Ramos (cell line): ENCODE data around the gene CDH23.

Source experiments
- in situ Hi-C: fragments of 300-500 bp; cut with MboI; formaldehyde crosslinking; loops from one replicate; pipeline ENCODE4 v1.14.3; 2022; ENCODE audit warnings: low sequenced_read_pairs; ENCODE audit not compliant: unreplicated experiment

Gene CDH23

DNA sequence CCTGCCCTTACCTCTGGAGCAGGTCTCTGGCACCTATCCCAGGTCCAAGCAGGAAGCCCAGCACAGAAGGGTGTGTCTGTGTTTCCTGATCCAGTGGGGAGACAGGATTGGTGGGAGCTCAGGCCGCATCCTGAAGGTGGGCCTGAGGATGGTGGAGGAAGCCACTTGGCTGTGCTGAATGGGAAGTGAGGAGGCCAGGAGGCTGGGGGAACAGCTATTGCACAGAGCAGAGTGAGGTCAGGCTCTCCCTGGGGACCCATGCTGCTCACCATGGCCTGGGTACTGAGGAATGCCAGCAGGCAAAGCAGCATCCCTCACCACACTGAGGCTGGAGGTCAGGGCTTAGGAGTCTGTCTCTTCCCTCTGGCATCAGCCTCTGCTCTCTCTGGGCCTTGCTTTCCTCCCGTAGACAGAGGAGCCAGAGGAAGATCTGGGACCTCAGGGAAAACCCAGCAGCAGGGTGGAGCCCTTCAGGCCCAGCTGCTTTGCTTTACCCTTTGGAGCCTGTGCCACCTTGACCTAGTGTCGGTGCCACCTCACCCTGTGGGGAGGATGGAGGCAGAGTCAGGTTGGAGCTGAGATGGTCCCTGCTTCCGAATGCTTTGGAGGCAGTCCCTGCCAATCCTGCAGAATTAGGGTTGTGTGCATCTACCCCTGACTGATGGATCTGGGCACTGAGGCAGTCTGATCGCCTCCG is 39.0 kb downstream of the CDH23 start:
- in situ Hi-C loops, result no loop called here

- in situ Hi-C loops, result no loop called here
These were observed 39.8 kb downstream of the CDH23 start for GRCh38 chr10:71436268-71437125.

DNA sequence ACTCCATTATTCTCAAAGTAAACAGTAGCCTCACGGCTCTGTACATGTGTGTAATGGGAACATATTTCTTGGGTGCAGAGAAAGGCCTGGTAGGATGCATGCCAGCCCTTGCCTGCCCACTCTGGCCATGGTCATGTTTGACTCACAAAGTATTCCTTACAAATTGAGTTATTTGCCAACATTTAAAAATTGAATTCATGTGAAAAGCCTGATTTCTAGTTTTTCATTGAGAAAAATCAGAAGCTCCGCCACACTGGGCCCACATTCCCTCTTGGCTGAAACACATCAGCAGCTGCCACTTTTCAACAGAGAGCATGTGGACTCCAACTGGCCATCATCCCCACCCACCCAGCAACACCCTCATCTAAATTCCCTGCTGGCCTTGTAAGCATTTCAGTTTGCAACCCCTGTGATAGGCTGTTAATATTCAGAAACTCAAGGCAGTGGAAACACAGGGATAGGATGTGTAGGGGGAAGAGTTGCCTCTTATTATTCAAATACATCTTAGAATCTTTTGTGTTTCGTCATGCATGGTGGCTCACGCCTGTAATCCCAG is 40.9 kb downstream of the CDH23 start:
- in situ Hi-C loops, result no loop called here

DNA sequence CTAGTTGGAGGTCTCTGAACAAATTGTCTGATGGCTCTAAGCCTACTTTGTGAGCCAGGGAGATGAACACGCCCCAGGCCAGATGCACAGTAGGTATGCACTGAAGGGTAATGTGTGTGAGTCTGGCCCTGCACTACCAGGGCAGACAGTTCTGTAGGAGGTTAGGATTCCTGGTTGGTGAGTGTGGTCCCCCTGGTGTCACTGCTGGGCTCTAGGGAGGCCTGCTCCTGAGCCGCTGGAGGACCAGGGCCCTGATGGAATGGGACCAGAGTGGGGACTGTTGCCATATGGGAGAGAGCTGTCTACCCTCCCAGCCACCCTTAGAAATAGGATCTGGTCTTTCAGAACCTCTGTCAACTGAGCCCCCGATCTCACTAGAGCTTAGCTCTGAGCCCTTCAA is 42.0 kb downstream of the CDH23 start:
- in situ Hi-C loops, result no loop called here

DNA sequence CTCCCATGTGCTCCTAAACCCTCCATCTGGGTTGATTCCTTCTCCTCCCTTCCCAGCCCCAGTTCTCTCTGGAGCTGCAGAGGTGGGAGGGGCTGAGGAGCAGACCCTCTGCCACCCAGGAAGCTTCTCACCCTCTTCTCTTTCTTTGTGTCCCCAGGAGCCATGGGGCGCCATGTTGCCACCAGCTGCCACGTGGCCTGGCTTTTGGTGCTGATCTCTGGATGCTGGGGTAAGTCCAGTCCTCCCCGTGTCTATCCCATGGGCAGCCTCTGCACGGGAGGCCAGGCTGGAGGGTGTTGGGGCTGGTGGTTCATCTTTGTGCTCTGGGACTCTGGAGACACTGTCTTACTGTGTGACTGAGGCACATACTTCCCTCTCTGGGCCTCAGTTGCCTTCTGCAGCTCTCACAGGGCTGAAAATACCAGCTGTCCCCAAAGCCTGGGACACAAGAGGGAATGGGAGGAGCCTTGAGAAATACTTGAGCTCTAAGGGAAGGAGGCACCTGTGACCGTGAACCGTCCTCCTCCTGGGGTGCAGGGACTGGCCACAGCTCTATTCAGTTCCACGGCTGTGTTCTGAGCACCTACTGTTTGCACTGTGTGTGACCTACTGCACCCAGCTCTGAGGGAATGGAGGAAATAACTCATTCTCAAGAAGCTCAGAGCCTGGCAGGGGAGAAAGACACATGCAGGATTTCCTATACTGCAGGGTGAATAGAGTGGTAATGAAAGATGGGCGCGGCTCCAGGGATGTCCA is 43.1 kb downstream of the CDH23 start:
- in situ Hi-C loops, result no loop called here

DNA sequence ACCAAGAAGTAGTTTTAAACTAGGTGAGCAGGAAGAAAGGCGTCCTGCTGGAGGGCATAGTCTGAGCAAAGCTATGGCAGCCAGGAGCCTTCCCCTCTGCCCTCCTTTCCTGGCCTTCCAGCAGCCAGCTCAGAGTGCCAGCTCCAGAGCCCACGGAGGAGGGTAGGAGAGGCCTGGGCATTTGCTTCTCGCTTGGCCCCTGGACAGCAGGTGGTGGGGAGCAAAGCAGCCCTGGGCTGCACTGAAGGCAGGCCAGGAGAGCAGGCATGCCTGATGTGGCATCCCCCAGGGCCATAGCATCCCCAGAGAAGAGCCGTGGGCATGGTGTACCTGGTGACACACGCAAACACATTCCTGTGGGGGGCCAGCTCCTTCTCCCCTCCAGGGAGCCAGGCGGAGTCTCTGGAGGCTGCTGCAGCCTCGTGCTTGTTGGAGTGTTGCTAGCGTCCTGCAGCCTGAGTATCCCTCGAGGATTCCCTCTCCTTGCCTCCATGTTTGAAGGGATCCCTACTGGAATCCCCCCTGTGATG is 43.9 kb downstream of the CDH23 start:
- in situ Hi-C loops, result no loop called here

GRCh38 chr10:71442000-71442399 is 45.3 kb downstream of the CDH23 start:
- in situ Hi-C loops, result no loop called here

GRCh38 chr10:71442859-71443570 is 46.3 kb downstream of the CDH23 start:
- in situ Hi-C loops, result no loop called here

GRCh38 chr10:71443676-71444075 is 47.0 kb downstream of the CDH23 start:
- in situ Hi-C loops, result no loop called here

- in situ Hi-C loops, result no loop called here
These were observed 47.7 kb downstream of the CDH23 start for GRCh38 chr10:71444284-71445054.

- in situ Hi-C loops, result no loop called here
These were observed 51.0 kb downstream of the CDH23 start for GRCh38 chr10:71447676-71448075.

DNA sequence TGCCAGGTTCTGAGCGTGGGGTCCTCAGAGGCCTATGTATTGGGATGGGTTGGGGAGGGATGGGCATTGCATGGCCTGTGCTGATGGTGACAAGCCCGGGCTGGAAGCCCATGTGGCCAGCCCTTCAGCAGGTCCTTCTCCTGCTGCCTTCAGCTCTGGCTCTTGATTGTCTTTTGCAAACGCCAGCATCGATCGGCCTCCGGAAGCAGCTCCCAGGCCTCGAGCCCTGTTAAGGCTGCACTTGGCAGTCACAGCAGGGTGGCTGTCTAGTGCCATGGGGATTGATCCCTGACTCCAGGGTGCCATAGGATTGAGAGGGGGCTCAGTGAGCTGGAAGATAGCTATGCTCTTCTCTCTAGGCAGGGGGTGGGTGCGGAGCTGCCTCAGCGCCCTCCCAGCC is 51.4 kb downstream of the CDH23 start:
- in situ Hi-C loops, result no loop called here

- in situ Hi-C loops, result no loop called here
These were observed 52.3 kb downstream of the CDH23 start for GRCh38 chr10:71449026-71449425.

DNA sequence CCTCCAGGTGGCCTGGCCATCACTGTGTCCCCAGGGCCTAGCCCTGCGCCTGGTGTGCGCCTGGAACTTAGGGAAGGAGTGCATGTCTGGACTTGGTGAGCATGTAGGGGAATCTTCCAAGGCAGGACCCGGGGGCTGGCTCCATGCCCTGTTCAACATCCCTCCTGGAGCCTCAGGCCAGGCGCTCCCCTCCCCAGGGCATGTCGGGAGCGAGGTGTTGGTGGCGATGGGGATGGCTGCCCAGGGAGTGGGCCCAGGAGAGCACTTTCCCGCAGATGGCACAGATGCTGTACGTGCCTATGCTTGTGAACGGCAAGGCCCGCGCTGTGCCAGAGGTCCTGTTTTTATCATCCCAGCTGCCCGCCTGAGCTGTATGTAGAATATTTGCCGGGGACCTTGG is 55.0 kb downstream of the CDH23 start:
- in situ Hi-C loops, result no loop called here

GRCh38 chr10:71453186-71453585 is 56.5 kb downstream of the CDH23 start:
- in situ Hi-C loops, result no loop called here

DNA sequence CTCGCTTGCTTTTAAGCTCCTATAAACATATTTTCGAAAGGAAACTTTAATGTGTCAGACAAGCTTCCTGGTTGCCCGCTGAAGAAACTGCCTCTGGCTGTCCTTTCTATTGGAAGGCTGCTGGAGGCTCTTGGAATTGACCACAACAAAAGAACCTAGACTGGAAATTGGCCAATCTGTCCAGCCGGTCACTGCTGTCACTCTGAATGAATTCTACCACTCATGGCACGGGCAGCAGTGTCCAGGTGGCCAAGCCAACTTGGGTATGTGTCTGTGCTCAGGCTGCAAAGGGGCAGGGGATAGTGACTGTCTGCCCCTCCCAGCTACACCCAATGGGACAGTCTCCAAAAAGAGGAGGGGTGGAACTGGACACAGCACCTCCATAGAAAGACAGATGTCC is 57.6 kb downstream of the CDH23 start:
- in situ Hi-C loops, result no loop called here

GRCh38 chr10:71455035-71455434 is 58.3 kb downstream of the CDH23 start:
- in situ Hi-C loops, result no loop called here

- in situ Hi-C loops, result no loop called here
These were observed 59.9 kb downstream of the CDH23 start for GRCh38 chr10:71456631-71457030.

- in situ Hi-C loops, result no loop called here
These were observed 61.2 kb downstream of the CDH23 start for GRCh38 chr10:71457908-71458307.
